Nephron (organoid): ENCODE results near the gene RNPS1.

Experiments
- H3K27ac Mint-ChIP-seq, 3 experiments: 2 replicates each; pipeline ENCODE4 v1.8.0; 2020; ENCODE audit warnings: mixed read lengths in 3 of 3, mild to moderate bottlenecking in 2 of 3, moderate library complexity in 1 of 3
- H3K27me3 Mint-ChIP-seq: 2 replicates; pipeline ENCODE4 v1.8.0; 2021; ENCODE audit warnings: low read depth, mild to moderate bottlenecking, moderate library complexity, mixed read lengths
- H3K36me3 Mint-ChIP-seq: 2 replicates; pipeline ENCODE4 v1.8.0; 2020; ENCODE audit warnings: low read depth, mixed read lengths
- H3K4me1 Mint-ChIP-seq: 2 replicates; pipeline ENCODE4 v1.8.0; 2020; ENCODE audit warnings: mixed read lengths
- H3K4me3 Mint-ChIP-seq, 3 experiments: 2 replicates each; pipeline ENCODE4 v1.8.0; 2020; ENCODE audit warnings: mild to moderate bottlenecking in 3 of 3, mixed read lengths in 3 of 3, moderate library complexity in 2 of 3
- H3K9me3 Mint-ChIP-seq: 2 replicates; pipeline ENCODE4 v1.8.0; 2020; ENCODE audit warnings: mixed read lengths
- TF ChIP-seq, protein P1 (sequence below), 3 experiments: fragments of 200-600 bp; sonication (generic); IDR thresholded peaks; one replicate each; pipeline ENCODE4 v1.5.0; 2021; ENCODE audit warnings: antibody characterized with exemption in 3 of 3; ENCODE audit not compliant: unreplicated experiment in 3 of 3

RNPS1 gene

DNA sequence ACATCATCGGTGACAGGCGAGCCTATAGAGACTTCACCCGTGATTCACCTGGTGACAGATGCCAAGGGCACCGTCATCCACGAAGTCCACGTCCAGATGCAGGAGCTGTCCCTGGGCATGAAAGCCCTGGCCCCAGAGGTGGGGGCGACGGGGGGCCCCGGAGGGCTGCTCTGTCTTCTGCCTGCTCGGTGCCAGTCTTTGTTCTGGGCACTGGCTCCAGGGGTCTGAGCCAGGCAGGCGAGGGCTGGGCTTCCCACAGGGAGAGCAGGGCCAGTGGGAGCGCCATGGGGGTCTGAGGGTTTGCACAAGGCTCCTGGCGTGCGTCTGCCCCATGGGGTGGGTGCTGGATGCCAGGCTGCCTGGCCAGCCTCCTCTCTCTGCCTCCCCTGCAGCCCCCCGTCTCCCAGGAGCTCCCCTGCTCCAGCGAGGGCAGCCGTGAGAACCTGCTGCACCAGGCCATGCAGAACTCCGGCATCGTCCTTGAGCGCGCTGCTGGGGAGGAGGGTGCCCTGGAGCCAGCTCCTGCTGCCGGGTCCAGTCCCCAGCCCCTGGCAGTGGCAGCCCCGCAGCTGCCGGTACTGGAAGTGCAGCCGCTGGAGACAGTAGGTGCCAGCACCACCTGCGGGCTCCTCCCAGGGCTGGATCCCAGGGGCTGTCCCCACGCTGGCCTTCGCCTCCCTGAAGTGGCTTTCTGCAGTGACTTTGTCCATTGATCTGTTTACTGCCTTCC is 34.7 kb downstream of the RNPS1 start:
- H3K4me3 Mint-ChIP-seq, result no peak overlapping the region
- peaks cover 25% of the 10 kb centered on the region for H3K27me3 Mint-ChIP-seq
- no peak overlapping the region for H3K27ac Mint-ChIP-seq
- H3K36me3 Mint-ChIP-seq, result peaks cover 4% of the 10 kb centered on the region
- H3K9me3 Mint-ChIP-seq, result no peaks in the 10 kb centered on the region
- TF ChIP-seq, protein P1, sequence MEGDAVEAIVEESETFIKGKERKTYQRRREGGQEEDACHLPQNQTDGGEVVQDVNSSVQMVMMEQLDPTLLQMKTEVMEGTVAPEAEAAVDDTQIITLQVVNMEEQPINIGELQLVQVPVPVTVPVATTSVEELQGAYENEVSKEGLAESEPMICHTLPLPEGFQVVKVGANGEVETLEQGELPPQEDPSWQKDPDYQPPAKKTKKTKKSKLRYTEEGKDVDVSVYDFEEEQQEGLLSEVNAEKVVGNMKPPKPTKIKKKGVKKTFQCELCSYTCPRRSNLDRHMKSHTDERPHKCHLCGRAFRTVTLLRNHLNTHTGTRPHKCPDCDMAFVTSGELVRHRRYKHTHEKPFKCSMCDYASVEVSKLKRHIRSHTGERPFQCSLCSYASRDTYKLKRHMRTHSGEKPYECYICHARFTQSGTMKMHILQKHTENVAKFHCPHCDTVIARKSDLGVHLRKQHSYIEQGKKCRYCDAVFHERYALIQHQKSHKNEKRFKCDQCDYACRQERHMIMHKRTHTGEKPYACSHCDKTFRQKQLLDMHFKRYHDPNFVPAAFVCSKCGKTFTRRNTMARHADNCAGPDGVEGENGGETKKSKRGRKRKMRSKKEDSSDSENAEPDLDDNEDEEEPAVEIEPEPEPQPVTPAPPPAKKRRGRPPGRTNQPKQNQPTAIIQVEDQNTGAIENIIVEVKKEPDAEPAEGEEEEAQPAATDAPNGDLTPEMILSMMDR (IDR thresholded peaks at IDR 0.05; ENCODE audit: unreplicated experiment in 3 of 3), result no peak
- H3K4me1 Mint-ChIP-seq, result no peaks in the 10 kb centered on the region

DNA sequence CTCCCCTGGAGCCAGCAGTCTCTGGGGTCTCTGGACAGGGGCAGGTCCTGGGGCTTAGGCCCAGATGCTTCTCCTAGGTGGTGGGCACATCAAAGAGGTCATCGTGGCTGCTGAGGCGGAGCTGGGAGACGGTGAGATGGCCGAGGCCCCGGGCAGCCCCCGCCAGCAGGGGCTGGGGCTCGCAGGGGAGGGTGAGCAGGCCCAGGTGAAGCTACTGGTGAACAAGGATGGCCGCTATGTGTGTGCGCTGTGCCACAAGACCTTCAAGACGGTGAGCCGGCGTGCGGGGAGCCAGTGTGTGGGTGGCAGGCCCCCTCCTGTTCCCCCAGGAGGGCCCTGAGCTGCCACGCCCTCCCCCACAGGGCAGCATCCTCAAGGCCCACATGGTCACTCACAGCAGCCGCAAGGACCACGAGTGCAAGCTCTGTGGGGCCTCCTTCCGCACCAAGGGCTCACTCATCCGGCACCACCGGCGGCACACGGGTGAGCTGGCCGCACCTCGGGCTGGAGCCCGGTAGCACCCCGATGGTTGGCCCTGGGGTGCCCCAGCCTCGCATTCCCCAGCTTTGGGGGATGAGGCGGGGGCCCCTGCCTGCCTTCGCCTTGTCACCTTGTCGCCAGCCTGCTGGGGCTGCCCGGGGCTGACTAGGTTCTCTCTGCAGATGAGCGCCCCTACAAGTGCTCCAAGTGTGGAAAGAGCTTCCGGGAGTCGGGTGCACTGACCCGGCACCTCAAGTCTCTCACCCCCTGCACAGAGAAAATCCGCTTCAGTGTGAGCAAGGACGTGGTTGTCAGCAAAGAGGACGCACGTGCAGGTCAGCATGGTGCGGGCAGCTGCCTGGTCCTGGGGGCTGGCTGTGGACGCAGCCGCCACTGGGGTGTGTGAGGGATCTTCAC is 35.6 kb downstream of the RNPS1 start:
- Mint-ChIP-seq H3K4me1 (no peaks in the 10 kb centered on the region), H3K36me3 (peaks cover 4% of the 10 kb centered on the region), H3K9me3 (no peaks in the 10 kb centered on the region), H3K4me3 (no peak overlapping the region), H3K27ac (no peak overlapping the region), H3K27me3 (peaks cover 21% of the 10 kb centered on the region)
- TF ChIP-seq, protein P1 (IDR thresholded peaks at IDR 0.05; ENCODE audit: unreplicated experiment in 3 of 3), result no peak

DNA sequence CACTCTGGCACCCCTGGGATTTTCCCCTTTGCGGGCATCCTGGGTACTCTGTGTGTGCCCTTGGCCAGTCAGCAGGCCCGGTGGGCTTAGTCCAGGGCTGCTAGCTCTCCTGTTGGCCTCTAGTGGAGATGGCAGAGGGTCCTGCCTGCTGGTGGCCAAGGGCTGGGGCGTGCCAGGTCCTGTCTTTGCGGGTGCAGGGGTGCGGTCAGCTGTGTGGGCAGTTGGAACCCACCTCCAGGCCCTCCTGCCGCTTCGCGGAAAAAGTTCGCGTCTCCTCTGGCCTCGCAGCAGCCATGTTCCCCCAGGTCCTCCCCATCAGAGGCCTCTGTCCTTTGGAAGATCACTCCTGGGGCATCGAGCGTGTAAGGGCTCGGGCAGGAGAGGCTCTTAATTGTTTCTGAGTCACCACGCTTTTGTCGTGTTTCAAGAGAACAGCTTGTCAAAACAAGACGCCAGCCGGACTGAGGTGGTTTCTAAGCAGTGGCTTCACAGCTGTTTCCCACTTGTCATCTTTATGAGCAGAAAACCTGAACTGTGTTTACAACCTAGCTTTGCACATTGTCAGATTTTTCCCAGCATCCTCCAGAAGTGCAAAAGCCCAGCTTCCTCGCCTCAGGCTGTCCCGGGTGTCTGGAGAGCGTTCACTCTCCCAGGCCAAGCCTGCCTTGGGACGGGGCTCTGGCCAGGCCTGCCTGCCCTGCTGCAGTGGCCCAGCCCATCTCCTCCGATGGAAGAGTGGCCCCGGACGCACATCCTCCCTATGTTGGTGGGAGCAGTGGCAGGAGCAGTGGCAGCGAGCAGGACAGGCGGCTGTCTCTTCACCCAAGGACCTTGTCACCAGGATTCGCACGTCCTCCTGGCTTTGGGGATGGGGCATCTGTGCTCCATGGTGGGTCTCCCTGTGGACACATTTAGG is 36.7 kb downstream of the RNPS1 start:
- peaks cover 14% of the 10 kb centered on the region for H3K27me3 Mint-ChIP-seq
- no peak overlapping the region for H3K27ac Mint-ChIP-seq
- H3K9me3 Mint-ChIP-seq, result no peaks in the 10 kb centered on the region
- H3K36me3 Mint-ChIP-seq, result peaks cover 4% of the 10 kb centered on the region
- H3K4me1 Mint-ChIP-seq, result no peaks in the 10 kb centered on the region
- TF ChIP-seq, protein P1 (IDR thresholded peaks at IDR 0.05; ENCODE audit: unreplicated experiment in 3 of 3), result no peak
- no peak overlapping the region for H3K4me3 Mint-ChIP-seq

DNA sequence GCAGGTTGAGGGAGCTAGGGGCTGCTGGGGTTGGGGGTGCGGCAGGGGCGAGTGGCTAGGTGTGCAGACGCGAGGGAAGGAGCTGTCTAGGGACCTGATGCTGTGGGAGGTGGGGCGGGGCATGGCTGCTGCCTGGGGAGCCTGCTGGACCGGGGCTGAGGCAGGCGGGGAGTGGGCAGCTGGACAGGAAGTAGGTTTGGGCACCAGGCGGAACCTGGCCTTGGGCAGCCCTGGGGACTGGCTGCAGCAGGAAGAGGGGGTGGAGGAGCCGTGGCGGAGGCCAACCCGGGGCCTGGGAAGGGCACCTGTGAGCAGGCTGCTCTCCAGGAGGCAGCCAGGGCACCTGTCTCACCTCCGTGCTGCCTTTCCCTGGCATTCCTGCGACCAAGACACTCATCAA is 37.5 kb downstream of the RNPS1 start:
- peaks cover 5% of the 10 kb centered on the region for H3K27me3 Mint-ChIP-seq
- H3K27ac Mint-ChIP-seq, result no peak overlapping the region
- TF ChIP-seq, protein P1 (IDR thresholded peaks at IDR 0.05; ENCODE audit: unreplicated experiment in 3 of 3), result no peak
- H3K9me3 Mint-ChIP-seq, result no peaks in the 10 kb centered on the region
- H3K4me1 Mint-ChIP-seq, result no peaks in the 10 kb centered on the region
- peaks cover 4% of the 10 kb centered on the region for H3K36me3 Mint-ChIP-seq
- H3K4me3 Mint-ChIP-seq, result no peak overlapping the region

DNA sequence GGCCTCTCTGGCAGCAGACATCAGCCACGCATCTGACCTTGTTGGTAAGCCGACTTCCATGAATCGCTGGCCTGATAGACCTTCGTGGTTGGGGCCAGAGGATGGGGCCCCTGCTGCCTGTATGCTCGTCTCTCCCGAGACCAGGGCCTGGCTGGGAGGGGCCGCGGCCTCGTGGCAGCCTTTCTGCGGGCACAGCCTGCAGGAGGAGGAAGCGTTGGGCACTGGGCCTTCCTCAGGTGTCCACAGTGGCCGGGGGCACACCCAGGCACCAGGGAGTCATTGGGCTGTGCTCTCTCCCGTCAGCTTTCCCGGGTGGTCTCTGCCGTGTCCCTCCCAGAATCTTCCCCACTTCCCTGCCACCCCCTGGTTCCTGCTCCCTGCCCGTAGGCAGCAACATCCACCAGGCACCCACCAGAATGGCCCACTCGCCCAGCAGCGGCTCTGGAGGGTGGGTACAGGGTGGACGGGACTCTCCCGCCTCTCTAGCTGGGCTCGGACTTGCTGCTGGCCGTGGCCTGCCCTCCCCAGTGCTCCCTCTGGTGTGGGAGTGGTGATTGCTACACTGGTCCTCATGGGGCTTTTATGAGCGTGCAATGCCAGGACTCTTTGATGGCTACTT is 38.2 kb downstream of the RNPS1 start:
- no peak overlapping the region for H3K4me3 Mint-ChIP-seq
- peaks cover 4% of the 10 kb centered on the region for H3K36me3 Mint-ChIP-seq
- H3K27me3 Mint-ChIP-seq, result no peaks in the 10 kb centered on the region
- no peaks in the 10 kb centered on the region for H3K4me1 Mint-ChIP-seq
- H3K27ac Mint-ChIP-seq, result no peak overlapping the region
- TF ChIP-seq, protein P1 (IDR thresholded peaks at IDR 0.05; ENCODE audit: unreplicated experiment in 3 of 3), result no peak
- H3K9me3 Mint-ChIP-seq, result no peaks in the 10 kb centered on the region
